Activated T-cell treated with anti-CD3 and anti-CD28 coated beads for 24 hours (primary cell): Measurements from ENCODE around the gene FKBP8.
"Not testable (repeated sequence)": the region's sequence is repeated elsewhere in the genome, so short reads cannot be mapped to it uniquely, and the experiment has no call there.

Experiments
- DNase-seq: peaks from one replicate; pipeline ENCODE4 v3.0.0-alpha.2; 2020; ENCODE audit warnings: low read depth

FKBP8 gene

DNA sequence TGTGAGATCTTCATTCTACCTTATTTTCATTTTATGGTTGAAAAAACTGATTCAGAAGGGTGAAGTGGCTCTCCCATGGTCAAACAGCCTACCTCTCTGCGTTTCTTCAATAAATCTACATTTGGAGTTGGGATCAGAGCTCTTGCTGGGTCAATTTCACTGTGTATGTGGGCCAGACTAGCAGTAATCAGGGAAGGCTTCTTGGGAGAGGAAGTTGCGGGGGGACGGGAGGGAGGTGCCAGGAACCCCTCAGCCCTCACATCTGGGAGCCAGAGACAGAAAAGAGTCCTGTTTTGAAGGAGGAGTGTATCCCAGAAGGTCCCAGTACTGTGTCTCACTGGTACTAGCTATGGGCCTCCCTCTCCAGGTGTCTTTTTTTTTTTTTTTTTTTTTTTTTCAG, 15.2 kb upstream of the FKBP8 start:
- no peak for DNase-seq

DNA sequence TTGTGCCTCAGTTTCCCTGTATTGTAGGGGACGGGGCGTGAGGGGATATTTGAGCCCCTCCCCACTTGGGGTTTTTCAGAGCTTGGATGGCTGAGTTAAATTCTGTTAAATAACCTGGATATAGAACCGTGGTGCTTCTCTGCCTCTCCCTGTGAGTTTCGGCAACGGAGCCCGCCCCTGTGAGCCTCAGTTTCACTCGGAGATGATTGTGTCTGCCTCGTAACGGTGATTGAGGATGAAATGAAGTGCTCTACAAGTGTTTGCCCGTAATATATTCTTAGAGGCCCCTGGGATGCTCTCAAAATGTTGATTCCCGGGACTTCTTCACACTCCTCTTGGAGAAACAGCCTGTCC, 14.8 kb upstream of the FKBP8 start:
- no peak for DNase-seq

DNA sequence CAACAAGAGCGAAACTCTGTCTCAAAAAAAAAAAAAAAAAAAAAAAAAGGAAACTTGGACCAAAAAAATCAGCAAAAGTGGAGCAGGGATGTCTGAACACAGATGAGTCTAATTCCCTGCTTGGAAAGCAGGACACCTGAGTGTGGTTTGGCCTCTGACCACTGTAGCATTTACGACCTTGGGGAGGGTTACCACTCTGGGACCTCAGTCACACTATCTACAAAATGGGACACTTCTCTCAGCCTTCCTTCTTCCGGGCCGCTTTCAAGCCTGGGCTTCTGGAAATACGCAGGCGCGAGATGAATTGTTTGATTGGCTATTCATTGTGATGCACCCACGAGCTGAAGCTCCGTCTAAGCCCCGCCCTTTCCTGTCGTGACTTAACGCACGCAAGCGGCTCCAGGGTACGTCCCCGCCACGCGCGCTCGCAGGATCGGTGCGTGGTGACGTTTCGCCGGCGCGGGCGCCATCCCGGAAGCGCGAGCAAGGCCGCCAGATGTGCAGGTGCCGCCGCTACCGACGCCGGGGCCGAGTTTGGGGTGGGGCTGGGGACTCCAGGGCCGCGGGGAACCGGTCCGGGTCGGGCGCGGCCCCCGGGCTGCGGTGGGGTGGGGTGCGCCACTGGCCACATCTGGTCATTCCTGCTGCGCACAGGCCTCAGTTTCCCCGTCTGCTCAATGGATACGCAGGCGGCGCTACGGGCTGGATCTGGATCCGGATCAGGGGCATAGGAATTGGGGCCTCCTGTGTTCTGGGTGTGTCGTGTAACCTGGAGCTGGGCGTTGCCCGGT, 14.2 kb upstream of the FKBP8 start, which contains the start of gene KXD1:
TSS of gene KXD1 (plus strand) at position 460 of the 791 bp plus-strand sequence. CDS start 4,187 bp downstream, outside the sequence.
- peak; percentile 96 for DNase-seq

DNA sequence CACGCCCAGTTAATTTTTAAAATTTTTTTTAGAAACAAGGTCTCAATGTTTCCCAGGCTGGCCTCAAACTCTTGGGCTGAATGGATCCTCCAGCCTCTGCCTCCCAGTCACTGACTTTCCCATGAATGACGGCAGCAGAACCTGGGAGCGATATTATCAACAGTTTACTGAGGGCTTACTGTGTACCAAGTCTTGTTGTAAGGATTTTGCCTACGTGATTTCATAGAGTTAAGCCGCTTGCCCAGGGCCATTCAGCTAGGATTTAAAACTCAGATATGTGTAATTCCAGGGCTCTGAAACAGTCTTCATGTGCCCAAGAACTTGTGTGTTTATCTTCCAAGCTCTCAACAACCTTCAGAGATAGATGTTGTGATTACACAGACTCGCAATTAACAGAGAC, 8.3 kb upstream of the FKBP8 start:
- no peak for DNase-seq

GRCh38 chr19:18543814-18544475, 572 bp upstream of the FKBP8 start:
- DNase-seq, result peak; percentile 71

DNA sequence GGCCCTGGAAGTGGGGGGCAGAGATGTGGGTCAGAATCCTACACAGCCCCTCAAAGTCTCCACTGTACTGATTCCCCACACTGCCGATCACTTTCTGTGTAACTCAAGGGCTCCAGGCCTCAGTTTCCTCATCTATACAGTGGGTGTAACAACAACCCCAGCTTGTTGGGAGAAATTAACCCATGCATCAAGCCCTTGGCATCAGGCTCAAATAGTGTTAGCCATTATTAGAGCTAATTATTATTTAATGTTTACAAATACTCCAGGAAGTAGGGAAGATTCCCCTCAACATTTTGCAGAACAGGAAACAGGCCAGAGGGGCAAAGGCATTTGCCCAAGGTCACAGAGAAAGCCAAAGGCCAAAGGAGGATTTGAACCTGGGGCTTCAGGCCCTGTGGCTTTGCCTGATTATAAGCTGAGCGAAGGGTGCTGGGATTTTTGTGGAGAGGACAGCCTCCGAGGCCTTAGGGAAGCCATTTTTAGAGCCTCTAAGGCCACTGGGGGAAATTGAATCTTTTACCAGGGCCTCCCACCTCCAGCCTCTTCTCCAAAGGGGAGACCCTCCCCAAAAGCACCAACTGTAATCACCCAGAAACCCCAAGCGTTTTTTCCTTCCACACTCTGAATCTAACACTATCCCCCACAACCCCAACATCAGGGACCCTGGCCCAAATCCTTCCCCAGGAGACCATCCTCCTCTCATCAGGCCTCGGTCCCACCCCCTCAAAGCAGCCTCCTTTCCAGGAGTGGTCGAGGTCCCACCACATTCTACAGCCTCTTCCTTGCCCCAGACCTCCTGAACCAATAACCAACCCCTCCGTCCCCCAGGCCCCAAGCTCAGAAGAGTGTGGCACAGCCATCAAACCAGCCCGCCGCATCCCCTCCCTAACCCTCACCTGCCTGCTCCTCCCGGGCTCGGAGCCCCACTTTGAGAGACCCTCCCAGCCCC, 1.1 kb downstream of the FKBP8 start:
- DNase-seq, result no peak

GRCh38 chr19:18541258-18541991, 1.9 kb downstream of the FKBP8 start:
- no peak for DNase-seq

DNA sequence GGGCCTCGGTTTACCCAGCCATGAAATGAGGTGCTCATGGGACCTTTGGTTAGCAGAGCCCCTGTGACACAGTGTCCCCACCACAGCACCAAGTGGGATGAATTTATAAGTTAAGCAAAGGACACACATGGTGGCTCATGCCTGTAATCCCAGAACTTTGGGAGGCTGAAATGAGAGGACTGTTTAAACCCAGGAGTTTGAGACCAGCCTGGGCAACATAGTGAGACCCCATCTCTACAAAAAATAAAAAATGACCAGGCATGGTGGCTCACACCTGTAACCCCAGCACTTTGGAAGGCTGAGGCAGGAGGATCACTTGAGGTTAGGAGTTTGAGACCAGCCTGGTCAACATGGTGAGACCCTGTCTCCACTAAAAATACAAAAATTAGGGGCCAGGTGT, 3.2 kb downstream of the FKBP8 start:
- not testable (repeated sequence) for DNase-seq

- DNase-seq, result no peak
Observed at GRCh38 chr19:18539372-18539771, 4.0 kb downstream of the FKBP8 start.

- no peak for DNase-seq
Observed at GRCh38 chr19:18538115-18538514, 5.3 kb downstream of the FKBP8 start.

DNA sequence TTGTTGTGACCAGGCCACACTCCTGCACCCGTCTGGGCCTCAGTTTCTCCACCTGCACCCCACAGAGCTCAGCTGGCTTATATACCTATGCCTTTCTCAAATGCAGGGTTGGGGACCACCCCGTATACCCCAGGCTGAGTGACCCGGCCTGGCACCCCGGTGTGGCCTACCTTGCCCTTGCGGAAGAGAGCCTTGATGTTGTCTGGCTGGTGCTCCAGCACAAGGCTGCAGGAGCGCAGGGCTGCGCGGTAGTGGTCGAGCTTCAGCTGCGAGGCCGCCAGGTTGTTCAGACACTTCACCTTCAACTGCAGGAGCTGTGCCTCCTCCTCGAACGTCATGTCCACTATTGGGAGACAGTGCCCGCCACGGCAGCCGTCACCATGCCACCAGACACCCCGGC, 5.9 kb downstream of the FKBP8 start:
- DNase-seq, result no peak

GRCh38 chr19:18536475-18536874, 6.9 kb downstream of the FKBP8 start:
- DNase-seq, result no peak

GRCh38 chr19:18533058-18533457, 10.3 kb downstream of the FKBP8 start:
- DNase-seq, result no peak

DNA sequence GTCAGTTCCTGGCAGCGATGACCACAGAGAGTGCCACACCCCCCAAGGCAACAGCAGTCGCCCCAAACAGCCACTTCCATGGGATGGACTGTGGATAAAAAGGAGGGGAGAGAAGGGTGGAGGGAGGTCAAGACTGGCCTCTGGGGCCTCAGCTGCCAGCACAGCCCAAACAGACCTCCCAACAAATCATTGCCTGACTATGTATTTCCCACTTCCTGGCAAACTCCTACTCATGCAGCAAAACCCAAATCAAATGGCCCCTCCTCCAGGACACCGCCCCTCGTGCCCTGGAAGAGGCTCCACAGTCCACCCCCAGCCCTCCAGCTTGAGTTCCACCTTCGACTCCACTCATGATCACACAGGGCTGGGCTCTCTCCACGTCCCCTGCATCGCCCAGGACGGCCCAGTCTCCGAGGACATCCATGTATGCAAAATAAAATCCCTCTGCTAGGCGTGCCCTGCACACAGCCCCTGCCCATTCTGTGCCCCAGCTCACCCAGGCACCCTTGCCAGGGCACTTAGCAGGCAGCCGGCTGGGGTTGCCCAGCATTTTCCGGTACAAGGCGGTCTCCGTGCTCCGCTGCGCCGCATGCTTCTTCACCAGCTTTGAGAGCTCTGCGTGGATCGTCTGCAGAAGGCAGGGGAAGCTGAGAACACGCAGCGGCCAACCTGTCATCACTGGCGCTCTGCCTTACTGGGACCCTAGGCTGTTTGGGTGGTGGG, 11.0 kb downstream of the FKBP8 start:
- no peak for DNase-seq

GRCh38 chr19:18531485-18531884, 11.9 kb downstream of the FKBP8 start:
- no peak for DNase-seq

DNA sequence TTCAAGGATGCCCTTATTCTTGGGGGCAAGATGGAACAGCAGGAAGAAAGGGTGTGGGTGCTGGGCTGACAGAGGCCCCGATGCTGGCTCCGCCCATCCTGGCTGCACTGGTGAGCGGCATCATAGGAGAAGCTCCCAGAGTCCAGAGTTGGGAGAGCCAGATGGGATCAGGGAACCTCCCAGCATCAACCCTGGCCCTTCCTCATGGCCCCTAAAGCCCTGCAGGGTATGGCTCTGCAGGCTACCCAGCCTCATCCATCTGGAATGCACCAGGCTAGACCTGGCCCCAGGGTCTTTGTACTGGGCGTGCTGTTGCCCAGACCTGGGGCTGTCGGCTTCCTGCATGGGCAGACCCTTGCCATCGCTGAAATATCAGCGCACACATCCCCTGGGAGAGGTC, 13.6 kb downstream of the FKBP8 start:
- DNase-seq, result no peak

DNA sequence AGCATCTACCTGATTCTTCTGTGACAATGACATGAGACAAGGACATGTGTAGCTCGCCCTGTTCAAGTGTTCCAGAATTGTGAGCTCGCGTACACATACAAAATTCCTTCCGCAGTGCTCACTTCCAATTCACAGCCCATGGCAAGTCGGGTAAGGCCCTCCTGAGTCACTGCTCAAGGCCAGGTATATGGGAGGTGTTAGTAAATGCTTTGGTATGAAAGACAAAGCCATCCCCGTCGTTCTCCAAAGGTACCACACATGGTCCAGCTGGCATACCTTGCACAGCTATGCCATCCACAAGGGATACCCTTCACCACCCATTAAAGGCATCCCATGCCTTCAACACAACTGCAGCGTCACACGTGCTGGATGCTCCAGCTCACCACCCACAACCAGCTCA, 17.1 kb downstream of the FKBP8 start:
- DNase-seq, result no peak

GRCh38 chr19:18523841-18524240, 19.5 kb downstream of the FKBP8 start:
- DNase-seq, result no peak

DNA sequence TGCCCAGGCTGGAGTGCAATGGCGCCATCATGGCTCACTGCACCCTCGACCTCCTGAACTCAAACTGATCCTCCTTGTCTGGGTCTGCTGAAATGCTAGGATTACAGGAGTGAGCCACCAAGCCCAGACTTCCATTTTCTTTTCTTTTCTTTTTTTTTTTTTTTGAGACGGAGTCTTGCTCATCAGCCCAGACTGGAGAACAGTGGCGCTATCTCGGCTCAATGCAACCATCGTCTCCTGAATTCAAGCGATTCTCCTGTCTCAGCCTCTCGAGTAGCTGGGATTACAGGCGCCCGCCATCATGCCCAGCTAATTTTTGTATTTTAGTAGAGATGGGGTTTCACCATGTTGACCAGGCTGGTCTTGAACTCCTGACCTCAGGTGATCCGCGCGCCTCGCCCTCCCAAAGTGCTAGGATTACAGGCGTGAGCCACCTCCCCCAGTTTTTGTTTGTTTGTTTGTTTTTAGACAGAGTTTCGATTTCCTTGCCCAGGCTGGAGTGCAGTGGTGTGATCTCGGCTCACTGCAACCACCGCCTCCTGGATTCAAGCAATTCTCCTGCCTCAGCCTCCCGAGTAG, 20.4 kb downstream of the FKBP8 start:
- not testable (repeated sequence) for DNase-seq

DNA sequence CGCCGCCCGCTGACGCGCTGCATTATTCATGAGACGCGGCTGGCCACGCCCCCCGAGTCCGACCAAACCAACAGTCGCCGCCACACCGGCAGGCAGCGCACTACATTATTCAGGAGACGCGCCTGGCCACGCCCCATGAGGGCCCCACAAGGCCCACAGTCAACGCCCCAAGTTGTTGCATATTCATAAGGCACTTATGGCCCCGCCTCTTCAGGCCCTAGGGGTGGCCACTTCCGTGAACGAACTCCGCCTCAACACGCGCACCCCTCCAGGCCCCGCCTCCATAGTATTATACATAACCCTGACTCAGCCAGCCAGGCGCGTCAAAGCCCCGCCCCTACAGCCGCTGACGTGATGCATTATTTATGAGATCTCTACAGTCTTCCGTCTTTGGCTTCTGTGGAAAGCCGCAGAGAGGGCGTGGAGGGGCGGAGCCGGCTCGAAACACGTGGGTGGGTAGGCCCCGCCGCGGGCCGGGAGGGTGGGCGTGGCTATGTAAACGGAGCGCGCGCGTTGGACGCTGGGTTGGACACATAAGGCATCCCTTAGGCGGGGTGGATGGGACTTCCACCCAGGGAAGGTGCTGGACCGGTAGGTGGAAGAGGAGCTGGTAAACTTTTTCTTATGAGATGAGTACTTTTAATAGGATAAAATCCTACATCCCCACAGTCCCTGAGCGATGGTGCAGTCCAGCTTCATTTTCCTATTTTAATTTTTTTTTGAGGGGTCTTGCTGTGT, 21.1 kb downstream of the FKBP8 start:
- peak; percentile 100 for DNase-seq
